HepG2 (cell line): ENCODE data around the gene UGT8. TPM values are rescaled to one million over a fixed set of nuclear protein-coding genes. Genes with fewer than 3 reads are reported as not detected.
"Not testable (repeated sequence)": the region's sequence is repeated elsewhere in the genome, so short reads cannot be mapped to it uniquely, and the experiment has no call there.

Source experiments
- ATAC-seq: fragments of 200-7000 bp; cut with Tn5 transposase; 3 replicates; pipeline ENCODE4 v1.9.1; 2020; ENCODE audit warnings: mild to moderate bottlenecking, moderate library complexity
- BruUV-seq: library from RNA; stranded (reverse); fragments of 400-500 nt; replicated peaks from 2 replicates; lab custom pipeline; 2021; lab: Mats Ljungman, UMichigan
- CTCF ChIA-PET: fragments of 300-600 bp; formaldehyde crosslinking; extraction: SDS; loops from one replicate; lab custom pipeline; 2021; ENCODE audit warnings: low total read pairs, inconsistent platforms, low intra/inter-chr PET ratio; lab: Yijun Ruan, JAX
- POLR2A ChIA-PET: fragments of 350-600 bp; sonication (Branson Sonifier 250); formaldehyde crosslinking; loops from one replicate; lab custom pipeline; 2020; ENCODE audit warnings: antibody characterized with exemption, inconsistent platforms; lab: Yijun Ruan, JAX
- DNase-seq: peaks from one replicate; pipeline ENCODE4 v3.0.0-alpha.2; 2015; ENCODE audit warnings: low spot score
- FAIRE-seq: peaks from 3 replicates; lab custom pipeline; 2011; peaks lifted over from hg19 to GRCh38; lab: Jason Lieb, UNC
- H2AFZ ChIP-seq: one replicate; pipeline ENCODE4 v1.6.1; 2011; ENCODE audit warnings: low read length, inconsistent platforms
- H3K27ac ChIP-seq: fragments of 300-600 bp; 3 replicates; pipeline ENCODE4 v1.8.0; 2011; ENCODE audit warnings: mixed run types, mild to moderate bottlenecking, mixed read lengths, low read length, inconsistent platforms; ENCODE audit not compliant: insufficient read depth; ENCODE audit errors: extremely low read length
- H3K27me3 ChIP-seq, 2 experiments: fragments of 200-600 bp in 1 of 2; 2 replicates in 1 of 2; 3 replicates in 1 of 2; pipeline versions ENCODE4 v1.6.0 to v1.8.0; 2011; ENCODE audit warnings: low read length in 2 of 2, mild to moderate bottlenecking in 2 of 2, moderate library complexity in 2 of 2, inconsistent platforms in 1 of 2; ENCODE audit not compliant: insufficient read depth in 2 of 2, control insufficient read depth in 1 of 2
- H3K36me3 ChIP-seq, 2 experiments: fragments of 200-600 bp in 1 of 2; replicated peaks in 1 of 2; 2 replicates in 1 of 2; 3 replicates in 1 of 2; pipeline versions ENCODE4 v1.5.1 to v1.8.0; 2011; ENCODE audit warnings: low read length in 2 of 2, inconsistent platforms in 1 of 2; ENCODE audit not compliant: insufficient read depth in 2 of 2, control insufficient read depth in 1 of 2
- H3K4me1 ChIP-seq: 2 replicates; pipeline ENCODE4 v1.5.1; 2012; ENCODE audit warnings: low read length, inconsistent platforms; ENCODE audit not compliant: insufficient read depth
- H3K4me2 ChIP-seq: 2 replicates; pipeline ENCODE4 v1.6.0; 2011; ENCODE audit warnings: low read depth, low read length, inconsistent platforms
- H3K4me3 ChIP-seq, 3 experiments: fragments of 200-600 bp in 1 of 3; sonication (generic), shearing (Covaris generic) in 1 of 3; replicated peaks in 1 of 3; 2 replicates each; pipeline ENCODE4 v1.5.1; 2011 to 2016; ENCODE audit warnings: low read length in 3 of 3, inconsistent platforms in 2 of 3, low read depth in 2 of 3, mild to moderate bottlenecking in 2 of 3, control low read depth in 1 of 3, mixed read lengths in 1 of 3; ENCODE audit not compliant: insufficient read depth in 1 of 3
- H3K79me2 ChIP-seq: one replicate; pipeline ENCODE4 v1.6.1; 2011; ENCODE audit warnings: low read length, inconsistent platforms; ENCODE audit not compliant: insufficient read depth
- H3K9ac ChIP-seq: 2 replicates; pipeline ENCODE4 v1.6.0; 2011; ENCODE audit warnings: mild to moderate bottlenecking, low read depth, low read length, inconsistent platforms; ENCODE audit not compliant: insufficient read depth
- H3K9me3 ChIP-seq: 2 replicates; pipeline ENCODE4 v1.5.1; 2012; ENCODE audit warnings: mild to moderate bottlenecking, low read length
- H4K20me1 ChIP-seq: 2 replicates; pipeline ENCODE4 v1.6.0; 2011; ENCODE audit warnings: inconsistent platforms, mild to moderate bottlenecking, low read length, moderate library complexity; ENCODE audit not compliant: insufficient read depth
- FOXA1 ChIP-seq, 2 experiments: fragments of 450-650 bp in 1 of 2; sonication (generic) in 1 of 2; formaldehyde crosslinking in 1 of 2; IDR thresholded peaks; 2 replicates each; pipeline versions ENCODE4 v1.4.0 to v1.6.1; 2016 to 2020; ENCODE audit warnings: missing genetic modification reagents in 1 of 2
- FOXA3 ChIP-seq: IDR thresholded peaks from 2 replicates; pipeline ENCODE4 v1.6.1; 2016; ENCODE audit warnings: missing genetic modification reagents, missing compliant biosample characterization
- FOXK1 ChIP-seq: sonication (generic); formaldehyde crosslinking; IDR thresholded peaks from 2 replicates; pipeline ENCODE4 v1.4.0; 2020; ENCODE audit warnings: low read depth, missing genetic modification reagents, borderline replicate concordance
- PAXIP1 ChIP-seq: sonication (generic); formaldehyde crosslinking; conservative IDR thresholded peaks from 2 replicates; pipeline ENCODE4 v1.4.0; 2020; ENCODE audit warnings: mild to moderate bottlenecking, missing genetic modification reagents, moderate library complexity
- SMAD9 ChIP-seq: sonication (generic); formaldehyde crosslinking; IDR thresholded peaks from 2 replicates; pipeline ENCODE4 v1.5.1; 2020; ENCODE audit warnings: mild to moderate bottlenecking, missing genetic modification reagents
- YY1 ChIP-seq: IDR thresholded peaks from 2 replicates; pipeline ENCODE4 v1.6.1; 2011; ENCODE audit warnings: low read length, low read depth, moderate library complexity, mild to moderate bottlenecking; ENCODE audit not compliant: insufficient read depth, insufficient replicate concordance
- ZBTB43 ChIP-seq: sonication (generic); formaldehyde crosslinking; conservative IDR thresholded peaks from 2 replicates; pipeline ENCODE4 v1.4.0; 2020; ENCODE audit warnings: missing genetic modification reagents
- ZFP91 ChIP-seq: sonication (generic); formaldehyde crosslinking; IDR thresholded peaks from 2 replicates; pipeline ENCODE4 v1.9.0; 2022; ENCODE audit warnings: missing genetic modification reagents, mild to moderate bottlenecking, borderline replicate concordance
- ZFX ChIP-seq: sonication (generic); formaldehyde crosslinking; IDR thresholded peaks from 2 replicates; pipeline ENCODE4 v1.4.0; 2020; ENCODE audit warnings: mild to moderate bottlenecking, low read depth, missing genetic modification reagents, moderate library complexity
- ZNF687 ChIP-seq: sonication (generic); formaldehyde crosslinking; IDR thresholded peaks from 2 replicates; pipeline ENCODE4 v1.5.1; 2020; ENCODE audit warnings: mild to moderate bottlenecking, missing genetic modification reagents, moderate library complexity
- ZNF768 ChIP-seq: sonication (generic); formaldehyde crosslinking; IDR thresholded peaks from 2 replicates; pipeline ENCODE4 v1.4.0; 2020; ENCODE audit warnings: missing genetic modification reagents
- WGBS: methylation state at CpG from one replicate; pipeline ENCODE4 v1.1.6; 2017; ENCODE audit warnings: low lambda C conversion rate; 5-methylcytosine and 5-hydroxymethylcytosine counted together
- in situ Hi-C: cut with HindIII; loops from 2 replicates; pipeline ENCODE4 v1.10.0; 2017; ENCODE audit warnings: low pct_unique_long_range_greater_than_20kb; ENCODE audit not compliant: extremely low pct_ligation_motif_present
- intact Hi-C: fragments of 100-400 bp; cut with micrococcal nuclease; formaldehyde crosslinking; loops from one replicate; pipeline ENCODE4 v1.10.0; 2022; ENCODE audit not compliant: unreplicated experiment
- polyA plus RNA-seq, 8 experiments: library from polyadenylated mRNA; depleted of rRNA in 3 of 8; stranded (reverse) in 7 of 8; unstranded in 1 of 8; fragments of >200 nt; fragmentation: Illumina TruSeq in 4 of 8; extraction: Trizol in 4 of 8; gene quantifications; 2 replicates each; pipeline versions ENCODE4 v1.2.1 to v1.2.3, GENCODE V29; 2011 to 2016; ENCODE audit warnings: low read depth in 4 of 8, missing spikeins in 1 of 8, mixed read lengths in 1 of 8; ENCODE audit not compliant: insufficient read depth in 1 of 8
- total RNA-seq, 5 experiments: library from RNA; depleted of rRNA; stranded (reverse); fragments of >200 nt; fragmentation: Illumina TruSeq; extraction: Trizol; gene quantifications; 2 replicates each; pipeline ENCODE4 v1.2.3, GENCODE V29; 2016; ENCODE audit warnings: low read depth in 1 of 5

The UGT8 gene
- total and polyA plus RNA-seq, 2 of the 13 experiments (the other 11 are each of a cell fraction or from before 2014, with no cell fraction given): not detected

GRCh38 chr4:114615435-114615834 is 16.8 kb downstream of the UGT8 start (continued):
- TF ChIP-seq PAXIP1 (CRISPR knock-in tag): 0 out of 2 replicates have a peak, but pooled peaks have one; percentile 21
- no peak for TF ChIP-seq SMAD9 (CRISPR knock-in tag)
- no peak for TF ChIP-seq ZBTB43

- TF ChIP-seq YY1 (peak; percentile 24), ZNF687 (CRISPR knock-in tag) (peak; percentile 37), FOXA1 (CRISPR knock-in tag; IDR thresholded peaks at IDR 0.05) (peak; percentile 76), ZFX (CRISPR knock-in tag) (0 out of 2 replicates have a peak, but pooled peaks have one; percentile 19), ZFP91 (CRISPR knock-in tag) (0 out of 2 replicates have a peak, but pooled peaks have one; percentile 39), FOXA3 (CRISPR knock-in tag) (peak; percentile 62), ZNF768 (CRISPR knock-in tag) (0 out of 2 replicates have a peak, but pooled peaks have one; percentile 23), FOXK1 (0 out of 2 replicates have a peak, but pooled peaks have one; percentile 47)
- TF ChIP-seq FOXA1 (IDR thresholded peaks at IDR 0.05): not testable (repeated sequence)
- peak overlapping the region; percentile 58 for H2AFZ ChIP-seq
- WGBS: no CpG with 5 or more reads among the region's 12 CpGs
These were observed 17.4 kb downstream of the UGT8 start for GRCh38 chr4:114616036-114616435.

More at GRCh38 chr4:114616036-114616435, 17.4 kb downstream of the UGT8 start:
- H3K27ac ChIP-seq, H3K4me1 ChIP-seq, intact Hi-C loops, H3K9me3 ChIP-seq, H4K20me1 ChIP-seq, DNase-seq, in situ Hi-C loops, POLR2A ChIA-PET, BruUV-seq, H3K27me3 ChIP-seq, H3K9ac ChIP-seq, FAIRE-seq, H3K36me3 ChIP-seq, H3K79me2 ChIP-seq, CTCF ChIA-PET: not testable (repeated sequence)
- Histone ChIP-seq H3K4me2 (peak overlapping the region; percentile 78), H3K4me3 (peak overlapping the region; percentile 58 to 66 (median 63); a peak in 5 of 6 replicates)
- ATAC-seq: peak; percentile 80
